Measurements from ENCODE around the gene ACTR6. TPM values are rescaled to one million over a fixed set of nuclear protein-coding genes. Genes with fewer than 3 reads are reported as not detected.
"Not testable (repeated sequence)": the region's sequence is repeated elsewhere in the genome, so short reads cannot be mapped to it uniquely, and the experiment has no call there.

The ACTR6 gene
- total RNA-seq, 3 donors from 2014 or later = 11.2 to 33.5 (median 21.0) TPM

GRCh38 chr12:100229876-100230275, 29.3 kb downstream of the ACTR6 start:
- Histone ChIP-seq H3K27ac (peak overlapping the region; percentile 81 to 88), H3K4me1 (no peaks in the 10 kb centered on the region), H3K27me3 (no peaks in the 10 kb centered on the region), H3K36me3 (no peaks in the 10 kb centered on the region), H3K9me3 (no peaks in the 10 kb centered on the region), H3K4me3 (peak overlapping the region in 1 of 3 donors; percentile 46)
- intact Hi-C loops (cut with DNase I; ENCODE audit: low total_unique reads) = no loop called here
- TF ChIP-seq POLR2A (IDR thresholded peaks at IDR 0.05) = no peak
- peak in 1 of 3 donors; percentile 29 for TF ChIP-seq POLR2AphosphoS5 (IDR thresholded peaks at IDR 0.05)
- DNase-seq (ENCODE audit: low spot score in 2 of 2) = peak in 1 of 2 donors; percentile 73

GRCh38 chr12:100231873-100232272, 31.3 kb downstream of the ACTR6 start:
- DNase-seq (ENCODE audit: low spot score in 2 of 2); H3K36me3 ChIP-seq; H3K27me3 ChIP-seq; H3K9me3 ChIP-seq; H3K4me1 ChIP-seq; H3K4me3 ChIP-seq; intact Hi-C loops (cut with DNase I; ENCODE audit: low total_unique reads): not testable (repeated sequence)
- peak overlapping the region; percentile 66 to 81 for H3K27ac ChIP-seq

- H3K27me3 ChIP-seq = no peaks in the 10 kb centered on the region
- H3K4me1 ChIP-seq = no peaks in the 10 kb centered on the region
- intact Hi-C loops (cut with DNase I; ENCODE audit: low total_unique reads) = no loop called here
- peak overlapping the region; percentile 23 to 28 for H3K27ac ChIP-seq
- no peaks in the 10 kb centered on the region for H3K9me3 ChIP-seq
- no peak for DNase-seq (ENCODE audit: low spot score in 2 of 2)
- H3K36me3 ChIP-seq = no peaks in the 10 kb centered on the region
- no peak overlapping the region for H3K4me3 ChIP-seq
- no peak for TF ChIP-seq POLR2A (IDR thresholded peaks at IDR 0.05)
- TF ChIP-seq POLR2AphosphoS5 (IDR thresholded peaks at IDR 0.05) = no peak
- TF ChIP-seq CTCF (IDR thresholded peaks at IDR 0.05) = no peak
Measured at GRCh38 chr12:100234166-100234565, 33.6 kb downstream of the ACTR6 start.

GRCh38 chr12:100234591-100235304, 34.1 kb downstream of the ACTR6 start:
- peak; percentile 44 to 77 (median 76) for TF ChIP-seq CTCF (IDR thresholded peaks at IDR 0.05)
- TF ChIP-seq POLR2A (IDR thresholded peaks at IDR 0.05) = no peak
- intact Hi-C loops (cut with DNase I; ENCODE audit: low total_unique reads) = no loop called here
- Histone ChIP-seq H3K4me3 (no peak overlapping the region), H3K36me3 (no peaks in the 10 kb centered on the region), H3K9me3 (no peaks in the 10 kb centered on the region), H3K4me1 (no peaks in the 10 kb centered on the region), H3K27ac (peak overlapping the region; percentile 23 to 28), H3K27me3 (no peaks in the 10 kb centered on the region)
- DNase-seq (ENCODE audit: low spot score in 2 of 2) = no peak

GRCh38 chr12:100238801-100239200, 38.2 kb downstream of the ACTR6 start:
- Histone ChIP-seq H3K27me3 (no peaks in the 10 kb centered on the region), H3K4me1 (no peaks in the 10 kb centered on the region), H3K9me3 (no peaks in the 10 kb centered on the region), H3K36me3 (no peaks in the 10 kb centered on the region), H3K27ac (no peak overlapping the region), H3K4me3 (no peak overlapping the region)
- DNase-seq (ENCODE audit: low spot score in 2 of 2) = no peak
- intact Hi-C loops (cut with DNase I; ENCODE audit: low total_unique reads) = no loop called here
- TF ChIP-seq POLR2AphosphoS5 (IDR thresholded peaks at IDR 0.05) (no peak), POLR2A (IDR thresholded peaks at IDR 0.05) (no peak), CTCF (IDR thresholded peaks at IDR 0.05) (no peak)

GRCh38 chr12:100239589-100239988, 39.0 kb downstream of the ACTR6 start:
- H3K9me3 ChIP-seq = no peaks in the 10 kb centered on the region
- H3K27me3 ChIP-seq = no peaks in the 10 kb centered on the region
- no peak overlapping the region for H3K27ac ChIP-seq
- intact Hi-C loops (cut with DNase I; ENCODE audit: low total_unique reads) = no loop called here
- DNase-seq (ENCODE audit: low spot score in 2 of 2) = no peak
- no peaks in the 10 kb centered on the region for H3K36me3 ChIP-seq
- no peak overlapping the region for H3K4me3 ChIP-seq
- TF ChIP-seq CTCF (IDR thresholded peaks at IDR 0.05) (no peak), POLR2A (IDR thresholded peaks at IDR 0.05) (no peak), POLR2AphosphoS5 (IDR thresholded peaks at IDR 0.05) (no peak)
- H3K4me1 ChIP-seq = no peaks in the 10 kb centered on the region

All from breast epithelium (tissue), 4 donors.